Astrocyte (in vitro differentiated cells and primary cell): ENCODE measurements around the gene HPRT1. TPM values are rescaled to one million over a fixed set of nuclear protein-coding genes. Genes with fewer than 3 reads are reported as not detected.

Source experiments
- DNase-seq: peaks from one replicate; pipeline ENCODE4 v3.0.0-alpha.2; 2010; ENCODE audit warnings: low read depth
- FAIRE-seq: peaks from 2 replicates; lab custom pipeline; 2011; peaks lifted over from hg19 to GRCh38; lab: Jason Lieb, UNC
- H2AFZ ChIP-seq: 2 replicates; pipeline ENCODE4 v1.6.0; 2012; ENCODE audit warnings: low read depth, low read length, inconsistent platforms
- H3K27ac ChIP-seq: 2 replicates; pipeline ENCODE4 v1.5.1; 2011; ENCODE audit warnings: low read depth, low read length, inconsistent platforms
- H3K27me3 ChIP-seq: 2 replicates; pipeline ENCODE4 v1.6.0; 2011; ENCODE audit warnings: low read length, inconsistent platforms; ENCODE audit not compliant: insufficient read depth
- H3K36me3 ChIP-seq: 2 replicates; pipeline ENCODE4 v1.5.1; 2011; ENCODE audit warnings: low read length, inconsistent platforms; ENCODE audit not compliant: insufficient read depth
- H3K4me1 ChIP-seq: 2 replicates; pipeline ENCODE4 v1.5.1; 2011; ENCODE audit warnings: low read length, inconsistent platforms; ENCODE audit not compliant: insufficient read depth
- H3K4me2 ChIP-seq: 2 replicates; pipeline ENCODE4 v1.6.0; 2012; ENCODE audit warnings: low read length, inconsistent platforms
- H3K4me3 ChIP-seq: 2 replicates; pipeline ENCODE4 v1.5.1; 2011; ENCODE audit warnings: low read depth, mild to moderate bottlenecking, low read length, inconsistent platforms; ENCODE audit not compliant: insufficient read depth
- H3K79me2 ChIP-seq: 2 replicates; pipeline ENCODE4 v1.6.0; 2012; ENCODE audit warnings: mild to moderate bottlenecking, low read length, inconsistent platforms; ENCODE audit not compliant: insufficient read depth
- H3K9ac ChIP-seq: 2 replicates; pipeline ENCODE4 v1.6.0; 2012; ENCODE audit warnings: mild to moderate bottlenecking, low read length, inconsistent platforms
- H3K9me3 ChIP-seq: 2 replicates; pipeline ENCODE4 v1.5.1; 2012; ENCODE audit warnings: low read depth, mild to moderate bottlenecking, low read length, inconsistent platforms; ENCODE audit not compliant: insufficient read depth
- H4K20me1 ChIP-seq: 2 replicates; pipeline ENCODE4 v1.6.0; 2012; ENCODE audit warnings: low read length, inconsistent platforms; ENCODE audit not compliant: insufficient read depth
- H3K27ac Mint-ChIP-seq: one replicate; pipeline ENCODE4 v1.8.0; 2021; ENCODE audit warnings: mild to moderate bottlenecking, mixed read lengths; ENCODE audit not compliant: unreplicated experiment
- H3K27me3 Mint-ChIP-seq: one replicate; pipeline ENCODE4 v1.8.0; 2021; ENCODE audit warnings: low read depth, mixed read lengths; ENCODE audit not compliant: unreplicated experiment
- H3K36me3 Mint-ChIP-seq: one replicate; pipeline ENCODE4 v1.8.0; 2021; ENCODE audit warnings: low read depth, mixed read lengths; ENCODE audit not compliant: unreplicated experiment
- H3K4me1 Mint-ChIP-seq: one replicate; pipeline ENCODE4 v1.8.0; 2021; ENCODE audit warnings: low read depth, mixed read lengths; ENCODE audit not compliant: unreplicated experiment
- H3K4me3 Mint-ChIP-seq: one replicate; pipeline ENCODE4 v1.8.0; 2021; ENCODE audit warnings: mild to moderate bottlenecking, moderate library complexity, mixed read lengths; ENCODE audit not compliant: unreplicated experiment
- H3K9me3 Mint-ChIP-seq: one replicate; pipeline ENCODE4 v1.8.0; 2021; ENCODE audit warnings: mild to moderate bottlenecking, mixed read lengths; ENCODE audit not compliant: unreplicated experiment
- CTCF ChIP-seq: IDR thresholded peaks from 2 replicates; pipeline ENCODE4 v1.5.1; 2011; ENCODE audit warnings: low read depth, mild to moderate bottlenecking, inconsistent platforms, low read length, moderate library complexity; ENCODE audit not compliant: insufficient read depth
- EZH2 ChIP-seq: IDR thresholded peaks from 2 replicates; pipeline ENCODE4 v1.6.1; 2012; ENCODE audit warnings: mild to moderate bottlenecking, low read length, inconsistent platforms; ENCODE audit not compliant: insufficient read depth
- total RNA-seq: library from RNA; stranded (reverse); gene quantifications from 2 replicates; pipeline ENCODE4 v1.2.1, GENCODE V29; 2021

Gene HPRT1
- total RNA-seq, 1 donor from 2014 or later, result 20.2 TPM

- peak overlapping the region; percentile 99 for H3K4me3 Mint-ChIP-seq
- no peaks in the 10 kb centered on the region for H4K20me1 ChIP-seq
- DNase-seq, result no peak
Observed at GRCh38 chrX:134546187-134546586, 86.2 kb downstream of the HPRT1 start.

GRCh38 chrX:134547047-134547679 lies 87.2 kb downstream of the HPRT1 start:
- DNase-seq (no peak), FAIRE-seq (no peak)
- Histone ChIP-seq H4K20me1 (no peaks in the 10 kb centered on the region), H3K9ac (peak overlapping the region; percentile 87), H3K27me3 (no peaks in the 10 kb centered on the region), H3K4me3 (peak overlapping the region; percentile 79), H3K27ac (no peak overlapping the region), H2AFZ (no peak overlapping the region), H3K9me3 (no peaks in the 10 kb centered on the region), H3K4me2 (peak overlapping the region; percentile 89), H3K4me1 (peaks cover 44% of the 10 kb centered on the region), H3K79me2 (peaks cover 26% of the 10 kb centered on the region), H3K36me3 (peaks cover 4% of the 10 kb centered on the region)
- peak overlapping the region; percentile 99 for H3K4me3 Mint-ChIP-seq
- peak overlapping the region; percentile 63 for H3K27ac Mint-ChIP-seq
- H3K4me1 Mint-ChIP-seq, result peaks cover 23% of the 10 kb centered on the region
- no peaks in the 10 kb centered on the region for H3K9me3 Mint-ChIP-seq
- TF ChIP-seq CTCF, result no peak
- TF ChIP-seq EZH2, result no peak
- H3K36me3 Mint-ChIP-seq, result peaks cover 7% of the 10 kb centered on the region
- no peaks in the 10 kb centered on the region for H3K27me3 Mint-ChIP-seq

More at GRCh38 chrX:134546187-134546586, 86.2 kb downstream of the HPRT1 start:
- Histone ChIP-seq H3K9me3 (no peaks in the 10 kb centered on the region), H3K79me2 (peaks cover 26% of the 10 kb centered on the region), H3K4me3 (no peak overlapping the region), H3K27me3 (no peaks in the 10 kb centered on the region), H2AFZ (no peak overlapping the region), H3K9ac (no peak overlapping the region), H3K27ac (no peak overlapping the region), H3K4me2 (peak overlapping the region; percentile 89), H3K36me3 (peaks cover 4% of the 10 kb centered on the region), H3K4me1 (peaks cover 35% of the 10 kb centered on the region)
- no peak for TF ChIP-seq CTCF
- TF ChIP-seq EZH2, result no peak
- Mint-ChIP-seq H3K27ac (no peak overlapping the region), H3K4me1 (peaks cover 22% of the 10 kb centered on the region), H3K27me3 (no peaks in the 10 kb centered on the region), H3K9me3 (no peaks in the 10 kb centered on the region), H3K36me3 (peaks cover 7% of the 10 kb centered on the region)
- FAIRE-seq, result no peak
